NCI-H1436 treated with DMSO at 0.1 percent for 48 hours (cell line): ENCODE measurements around the gene INSC.

Experiments used
- DNase-seq: peaks from one replicate; lab custom pipeline; 2025; lab: John Stamatoyannopoulos, UW

Gene INSC

GRCh38 chr11:15109602-15110001 is 5.1 kb upstream of the INSC start:
- no peak for DNase-seq

- no peak for DNase-seq
Observed at GRCh38 chr11:15111215-15111614, 3.5 kb upstream of the INSC start.

- DNase-seq, result no peak
Observed at GRCh38 chr11:15112131-15112541, 2.6 kb upstream of the INSC start.

GRCh38 chr11:15113381-15113780 is 1.3 kb upstream of the INSC start:
- DNase-seq, result no peak

GRCh38 chr11:15115686-15116085 is 963 bp downstream of the INSC start:
- DNase-seq, result no peak

- DNase-seq, result no peak
Observed at GRCh38 chr11:15117751-15118150, 3.0 kb downstream of the INSC start.

GRCh38 chr11:15118431-15118830 is 3.7 kb downstream of the INSC start:
- no peak for DNase-seq

GRCh38 chr11:15119352-15119751 is 4.6 kb downstream of the INSC start:
- DNase-seq, result no peak

- DNase-seq, result no peak
Observed at GRCh38 chr11:15119826-15120225, 5.1 kb downstream of the INSC start.

GRCh38 chr11:15123849-15124248 is 9.1 kb downstream of the INSC start:
- DNase-seq, result no peak

GRCh38 chr11:15124528-15124927 is 9.8 kb downstream of the INSC start:
- no peak for DNase-seq

- DNase-seq, result no peak
Observed at GRCh38 chr11:15127341-15127740, 12.6 kb downstream of the INSC start.

- DNase-seq, result no peak
Observed at GRCh38 chr11:15128621-15129020, 13.9 kb downstream of the INSC start.

GRCh38 chr11:15136166-15136565 is 21.4 kb downstream of the INSC start:
- no peak for DNase-seq

- DNase-seq, result no peak
Observed at GRCh38 chr11:15139096-15139770, 24.5 kb downstream of the INSC start.

GRCh38 chr11:15139958-15140659 is 25.4 kb downstream of the INSC start:
- no peak for DNase-seq

GRCh38 chr11:15141381-15141780 is 26.7 kb downstream of the INSC start:
- DNase-seq, result peak; percentile 10

GRCh38 chr11:15142838-15143237 is 28.1 kb downstream of the INSC start:
- no peak for DNase-seq

- no peak for DNase-seq
Observed at GRCh38 chr11:15143855-15144254, 29.1 kb downstream of the INSC start.

GRCh38 chr11:15144347-15144746 is 29.6 kb downstream of the INSC start:
- DNase-seq, result no peak

GRCh38 chr11:15145151-15145550 is 30.4 kb downstream of the INSC start:
- no peak for DNase-seq

- DNase-seq, result no peak
Observed at GRCh38 chr11:15145615-15146014, 30.9 kb downstream of the INSC start.

- DNase-seq, result no peak
Observed at GRCh38 chr11:15146271-15147003, 31.7 kb downstream of the INSC start.
